HG03558 (cell line): ENCODE results near the gene HEATR3.

Experiments
- ATAC-seq: cut with Tn5 transposase; IDR thresholded peaks from one replicate; pipeline ENCODE4 v1.9.1; 2021; ENCODE audit warnings: moderate number of reproducible peaks; ENCODE audit not compliant: unreplicated experiment; ENCODE audit errors: extremely low read depth

HEATR3 gene

GRCh38 chr16:50146479-50147435, 81.0 kb downstream of the HEATR3 start:
- no peak for ATAC-seq

DNA sequence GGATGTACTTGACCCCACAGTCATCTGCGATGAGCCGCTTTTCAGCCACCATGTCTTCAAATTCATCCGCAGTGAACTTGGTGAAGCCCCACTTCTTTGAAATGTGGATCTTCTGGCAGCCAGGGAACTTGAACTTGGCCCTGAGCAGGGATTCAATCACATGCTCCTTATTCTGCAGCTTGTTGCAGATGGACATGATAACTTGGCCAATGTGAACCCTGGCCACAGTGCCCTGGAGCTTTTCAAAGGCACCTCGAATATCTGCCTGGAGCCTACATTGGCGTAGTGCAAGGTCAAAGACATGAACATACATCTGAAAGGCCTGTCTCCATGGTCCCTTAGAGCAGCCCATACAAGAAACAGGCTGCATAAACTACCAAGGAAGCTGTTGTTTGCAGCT, 85.6 kb downstream of the HEATR3 start:
- ATAC-seq, result no peak

DNA sequence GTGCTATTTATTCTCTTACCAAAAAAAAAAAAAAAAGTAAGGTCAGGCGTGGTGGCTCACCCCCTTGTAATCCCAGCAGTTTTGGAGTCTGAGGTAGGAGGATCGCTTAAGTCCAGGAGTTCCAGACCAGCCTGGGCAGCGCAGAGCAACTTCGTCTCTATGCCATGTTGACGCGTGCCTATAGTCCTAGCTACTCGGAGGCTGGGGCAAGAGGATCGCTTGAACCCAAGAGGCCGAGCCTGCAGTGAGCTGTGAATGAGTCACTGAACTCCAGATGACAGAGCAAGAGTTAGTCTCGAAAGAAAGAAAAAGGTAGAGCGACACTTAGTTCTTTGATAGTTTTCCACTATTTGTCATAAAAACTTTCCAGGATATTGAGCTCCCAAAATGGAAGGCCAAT, 86.0 kb downstream of the HEATR3 start:
- ATAC-seq, result no peak

DNA sequence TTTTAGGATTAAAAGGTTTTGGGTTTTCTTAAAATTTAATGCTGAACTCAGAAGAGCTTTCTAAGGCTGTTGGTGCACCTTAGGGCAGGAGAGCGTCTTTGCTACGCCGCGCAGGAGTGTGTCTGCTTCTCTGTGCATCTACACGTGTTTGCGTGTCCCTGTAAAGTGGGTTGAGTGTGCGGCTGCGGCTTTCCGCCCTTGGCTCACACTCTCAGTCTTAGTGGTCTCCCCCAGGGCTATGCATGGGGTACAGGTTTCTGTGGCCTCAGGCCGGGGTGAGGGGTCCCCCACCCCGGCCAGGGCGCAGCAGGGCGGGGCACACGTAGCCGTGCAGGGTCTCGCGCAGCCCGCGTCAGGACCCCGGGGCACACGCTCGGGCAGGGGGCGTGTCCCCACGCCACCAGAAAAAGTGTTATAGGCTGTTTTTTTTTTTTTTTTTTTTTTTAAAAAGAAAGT, 86.6 kb downstream of the HEATR3 start:
- ATAC-seq, result peak; percentile 46

DNA sequence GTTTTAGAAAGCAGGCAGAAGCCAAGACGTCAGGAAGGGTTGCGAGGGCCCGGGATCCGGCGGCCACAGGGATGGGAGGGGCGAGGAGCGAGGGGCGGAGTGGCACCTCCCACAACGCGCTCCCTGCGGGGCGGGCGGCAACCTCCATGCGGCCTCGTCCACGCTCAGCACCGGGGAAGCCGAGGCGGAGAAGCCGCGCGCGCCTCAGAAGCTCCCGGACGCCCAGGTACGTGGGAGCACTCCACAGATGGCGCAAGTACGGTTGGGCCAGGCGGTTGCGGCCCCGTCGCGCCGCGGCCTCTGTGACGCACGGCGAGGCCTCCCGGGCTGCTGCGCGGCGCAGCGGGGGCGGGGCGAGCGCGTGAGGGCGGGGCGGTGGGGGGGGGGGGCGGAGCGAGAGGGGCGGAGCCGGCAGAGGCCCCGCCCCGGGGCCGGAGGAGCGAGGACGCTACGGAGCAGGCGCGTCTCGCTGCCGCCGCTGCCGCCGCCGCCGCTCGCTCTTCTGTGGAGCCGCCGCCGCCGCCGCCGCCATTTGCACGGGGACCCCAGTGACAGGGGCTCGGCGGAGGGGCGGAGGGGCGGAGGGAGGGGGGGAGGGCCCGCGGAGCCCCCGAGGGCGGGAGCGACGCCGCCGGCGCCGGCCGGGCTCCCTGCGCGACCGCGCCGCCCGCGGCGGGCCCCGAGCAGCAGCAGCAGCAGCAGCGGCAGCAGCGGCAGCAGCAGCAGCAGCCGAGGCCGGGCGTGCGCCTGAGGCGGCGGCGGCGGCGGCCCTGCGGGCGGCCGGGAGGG, 87.2 kb downstream of the HEATR3 start, which contains the start of gene TENT4B:
TSS of gene TENT4B (plus strand) at position 500 of the 789 bp plus-strand sequence. CDS start 316 bp downstream, outside the sequence.
- ATAC-seq, result peak; percentile 40

DNA sequence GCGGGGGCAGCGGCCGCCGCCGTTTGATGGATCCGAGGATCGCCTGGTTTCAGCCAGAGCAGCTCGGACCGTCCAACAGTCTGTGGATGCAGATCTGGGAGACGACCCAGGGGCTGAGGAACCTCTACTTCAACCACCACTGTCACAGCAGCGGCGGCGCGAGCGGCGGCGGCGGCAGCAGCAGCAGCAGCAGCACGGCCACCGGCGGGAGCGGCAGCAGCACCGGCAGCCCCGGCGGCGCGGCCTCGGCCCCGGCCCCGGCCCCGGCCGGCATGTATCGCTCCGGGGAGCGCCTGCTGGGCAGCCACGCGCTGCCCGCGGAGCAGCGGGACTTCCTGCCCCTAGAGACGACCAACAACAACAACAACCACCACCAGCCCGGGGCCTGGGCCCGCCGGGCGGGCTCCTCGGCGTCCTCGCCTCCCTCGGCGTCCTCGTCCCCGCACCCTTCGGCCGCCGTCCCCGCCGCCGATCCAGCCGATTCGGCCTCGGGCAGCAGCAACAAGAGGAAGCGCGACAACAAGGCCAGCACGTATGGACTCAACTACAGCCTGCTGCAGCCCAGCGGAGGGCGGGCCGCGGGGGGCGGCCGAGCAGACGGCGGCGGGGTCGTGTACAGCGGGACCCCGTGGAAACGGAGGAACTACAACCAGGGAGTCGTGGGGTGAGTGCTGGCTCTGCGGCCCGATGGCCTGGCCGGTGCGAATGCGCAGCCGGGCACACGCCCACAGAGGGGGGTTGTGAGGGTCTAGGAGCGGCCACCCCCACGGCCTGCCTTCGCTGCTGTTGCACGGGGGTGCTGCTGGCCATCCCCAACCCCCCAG, 88.0 kb downstream of the HEATR3 start:
- ATAC-seq, result peak; percentile 6

DNA sequence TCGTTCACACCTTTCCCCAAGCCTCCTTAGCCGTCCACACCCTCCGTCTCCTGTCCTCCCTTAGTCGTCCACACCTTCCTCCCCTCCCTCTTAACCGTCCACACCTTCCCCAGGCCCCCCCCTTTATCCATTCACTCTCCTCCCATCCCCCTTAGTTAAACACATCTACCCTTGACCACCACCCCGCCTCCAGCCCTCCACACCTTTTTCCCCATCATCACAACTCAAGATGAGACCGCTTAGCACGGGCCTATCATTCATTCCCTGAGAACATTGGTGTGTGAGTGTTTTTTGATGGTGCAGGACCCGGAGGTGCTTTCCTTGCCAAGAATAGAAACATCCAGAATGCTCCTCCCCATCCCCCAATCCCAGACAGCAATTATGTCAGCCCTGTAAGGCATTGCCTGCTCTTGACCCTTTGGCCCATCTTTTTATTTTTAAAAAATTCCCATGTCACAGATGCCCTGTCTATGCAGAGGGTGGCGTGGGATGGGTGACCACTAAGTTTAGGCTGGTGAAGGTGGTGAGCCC, 88.7 kb downstream of the HEATR3 start:
- ATAC-seq, result no peak

GRCh38 chr16:50155925-50156324, 90.2 kb downstream of the HEATR3 start:
- no peak for ATAC-seq
